H1 (cell line): ENCODE measurements around the gene CACNG4. TPM values are rescaled to one million over a fixed set of nuclear protein-coding genes. Genes with fewer than 3 reads are reported as not detected.

Experiments used
- RAD21 ChIP-seq, 2 experiments: IDR thresholded peaks in 1 of 2; conservative IDR thresholded peaks in 1 of 2; 2 replicates each; pipeline ENCODE4 v1.6.1; 2011; ENCODE audit warnings: low read depth in 2 of 2, low read length in 2 of 2, improper control_type of control experiment in 1 of 2, inconsistent platforms in 1 of 2, mild to moderate bottlenecking in 1 of 2, moderate library complexity in 1 of 2
- RNF2 ChIP-seq: fragments of 200-900, 300-1000 bp; sonication (generic); IDR thresholded peaks from 2 replicates; pipeline ENCODE4 v1.7.1; 2016; ENCODE audit warnings: borderline replicate concordance, low read depth, mild to moderate bottlenecking, antibody characterized with exemption, low read length; ENCODE audit not compliant: poor library complexity, severe bottlenecking; ENCODE audit errors: missing control alignments
- TAF7 ChIP-seq: optimal IDR thresholded peaks from 2 replicates; pipeline ENCODE3; 2011; ENCODE audit warnings: low read depth, mild to moderate bottlenecking, inconsistent platforms, low read length, moderate library complexity, borderline replicate concordance
- polyA plus RNA-seq, 7 experiments: library from polyadenylated mRNA; depleted of rRNA in 3 of 7; stranded (reverse) in 5 of 7; unstranded in 2 of 7; fragments of >200 nt in 5 of 7; fragments of 200-250 nt in 2 of 7; gene quantifications; 1 replicate in 5 of 7; 2 replicates in 1 of 7; 4 replicates in 1 of 7; pipeline versions ENCODE4 v1.2.1 to v1.2.3, GENCODE V29; 2011 to 2013; ENCODE audit warnings: missing spikeins in 2 of 7, mixed read lengths in 2 of 7
- total RNA-seq: library from RNA; stranded (reverse); fragmentation: NEBNext Ultra II Directional; extraction: Animal tissue kit (Norgen Biotek cat#: 25700); gene quantifications from 2 replicates; pipeline ENCODE4 v1.2.1, GENCODE V29; 2021

Gene CACNG4
- total and polyA plus RNA-seq, 2 of the 8 experiments (the other 6 are each of a cell fraction or from before 2014, with no cell fraction given): 3.6 to 5.6 TPM

DNA sequence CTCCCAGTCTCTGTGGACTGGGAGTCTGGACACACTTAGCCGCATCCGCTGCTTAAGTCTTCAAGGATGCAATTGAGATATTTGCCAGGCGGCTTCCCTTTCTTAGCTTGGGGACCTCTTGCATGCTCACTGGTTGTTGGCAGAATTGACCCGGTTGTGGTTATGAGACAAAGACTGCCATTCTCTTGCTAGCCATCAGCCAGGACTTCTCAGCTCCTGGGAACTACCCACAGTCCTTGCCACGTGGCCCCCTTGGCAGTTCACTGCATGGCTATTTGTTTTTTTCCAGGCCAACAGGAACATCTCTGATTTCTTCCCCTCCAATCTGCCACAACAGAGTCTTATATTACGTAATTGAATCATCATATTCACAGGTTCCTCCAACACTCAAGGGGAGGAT, 25.5 kb downstream of the CACNG4 start (continued):
- TF ChIP-seq TAF7 (no peak), RAD21 (IDR thresholded peaks at IDR 0.05 in 1 of 2, conservative IDR thresholded peaks at IDR 0.05 in 1 of 2; ENCODE audit: low read depth in 2 of 2, low read length in 2 of 2) (no peak), RNF2 (no peak)
